Spleen (tissue), 11 donors: ENCODE measurements around the gene TRIM22. TPM values are rescaled to one million over a fixed set of nuclear protein-coding genes. Genes with fewer than 3 reads are reported as not detected.

Experiments used
- DNase-seq: peaks from one replicate; pipeline ENCODE4 v3.0.0-alpha.2; 2020
- H3K27ac ChIP-seq, 8 donors: fragments of 200-600 bp; sonication (generic) in 7 of 8; 1 replicate in 4 of 8; 2 replicates in 4 of 8; pipeline versions ENCODE4 v1.5.0 to v1.8.0; 2016 to 2021; ENCODE audit warnings: inconsistent platforms in 4 of 8, mild to moderate bottlenecking in 4 of 8, moderate library complexity in 1 of 8
- H3K27me3 ChIP-seq, 7 donors: fragments of 200-600 bp; sonication (generic) in 6 of 7; replicated peaks in 1 of 7; 1 replicate in 4 of 7; 2 replicates in 3 of 7; pipeline versions ENCODE4 v1.5.0 to v1.8.0; 2016 to 2021; ENCODE audit warnings: inconsistent platforms in 3 of 7, mild to moderate bottlenecking in 1 of 7
- H3K36me3 ChIP-seq, 6 donors: fragments of 200-600 bp; sonication (generic) in 5 of 6; 1 replicate in 4 of 6; 2 replicates in 2 of 6; pipeline versions ENCODE4 v1.5.0 to v1.8.0; 2016 to 2021; ENCODE audit warnings: inconsistent platforms in 2 of 6
- H3K4me1 ChIP-seq, 6 donors: fragments of 200-600 bp; sonication (generic) in 5 of 6; 1 replicate in 3 of 6; 2 replicates in 3 of 6; pipeline versions ENCODE4 v1.5.0 to v1.8.0; 2016 to 2021; ENCODE audit warnings: inconsistent platforms in 3 of 6
- H3K4me3 ChIP-seq, 8 donors: fragments of 200-600 bp; sonication (generic) in 7 of 8; 1 replicate in 4 of 8; 2 replicates in 4 of 8; pipeline versions ENCODE4 v1.5.0 to v1.8.0; 2016 to 2021; ENCODE audit warnings: inconsistent platforms in 4 of 8, mild to moderate bottlenecking in 4 of 8, moderate library complexity in 2 of 8
- H3K9me3 ChIP-seq, 8 donors: fragments of 200-600 bp; sonication (generic) in 7 of 8; 1 replicate in 4 of 8; 2 replicates in 4 of 8; pipeline versions ENCODE4 v1.5.0 to v1.8.0; 2016 to 2021; ENCODE audit warnings: inconsistent platforms in 4 of 8
- POLR2A ChIP-seq, 3 donors: fragments of 450-650 bp; IDR thresholded peaks; one replicate each; pipeline ENCODE4 v1.5.1; 2017; ENCODE audit warnings: antibody characterized with exemption in 3 of 3, mild to moderate bottlenecking in 1 of 3
- POLR2AphosphoS5 ChIP-seq, 3 donors: sonication (generic); formaldehyde crosslinking; IDR thresholded peaks; one replicate each; pipeline ENCODE4 v1.5.1; 2017; ENCODE audit warnings: antibody characterized with exemption in 3 of 3
- WGBS, 5 donors: extraction: QIAGEN DNeasy Blood & Tissue Kit in 3 of 5; methylation state at CpG; one replicate each; pipeline versions ENCODE4 v1.1.5 to v1.1.7; 2013 to 2018; 5-methylcytosine and 5-hydroxymethylcytosine counted together
- intact Hi-C: fragments of 100-400 bp; cut with DNase I; formaldehyde crosslinking; loops from one replicate; pipeline ENCODE4 v1.15.0; 2023; ENCODE audit warnings: low total_unique reads
- polyA plus RNA-seq, 3 donors: library from polyadenylated mRNA; stranded (reverse); fragments of 200-250 nt; gene quantifications; one replicate each; pipeline ENCODE4 v1.2.1, GENCODE V29; 2013
- total RNA-seq, 7 donors: library from RNA; depleted of rRNA in 3 of 7; stranded (reverse); fragments of >200 nt in 3 of 7; fragmentation: NEBNext Ultra II Directional in 4 of 7; extraction: Animal tissue kit (Norgen Biotek cat#: 25700) in 4 of 7; gene quantifications; one replicate each; pipeline versions ENCODE4 v1.1.0 to v1.2.1, GENCODE V29; 2016 to 2021
- TF ChIP-seq, protein P1 (sequence below), 11 experiments: fragments of 200-600 bp in 7 of 11; fragments of 450-650 bp in 4 of 11; sonication (generic) in 4 of 11; IDR thresholded peaks in 8 of 11; conservative IDR thresholded peaks in 3 of 11; 1 replicate in 7 of 11; 2 replicates in 4 of 11; pipeline versions ENCODE4 v1.4.0 to v1.8.0; 2016 to 2021; ENCODE audit warnings: antibody characterized with exemption in 11 of 11, inconsistent platforms in 4 of 11, mild to moderate bottlenecking in 1 of 11
- donor health status: healthy with polysubstance abuse.
- donor health status: DM: no; HTN: no; CAD: no; lungs with moderate emphysema.
- donor health status: DM: no; HTN: no; CAD: no.
- donor health status: Bipolar disorder and iron deficiency.
- donor health status: healthy.
- donor health status: DM: no; HTN: no; CAD: no.
- donor health status: DM: yes; HTN: yes; CAD: no.

TRIM22 gene
- total and polyA plus RNA-seq, 10 donors: 152 to 336 (median 253) TPM

DNA sequence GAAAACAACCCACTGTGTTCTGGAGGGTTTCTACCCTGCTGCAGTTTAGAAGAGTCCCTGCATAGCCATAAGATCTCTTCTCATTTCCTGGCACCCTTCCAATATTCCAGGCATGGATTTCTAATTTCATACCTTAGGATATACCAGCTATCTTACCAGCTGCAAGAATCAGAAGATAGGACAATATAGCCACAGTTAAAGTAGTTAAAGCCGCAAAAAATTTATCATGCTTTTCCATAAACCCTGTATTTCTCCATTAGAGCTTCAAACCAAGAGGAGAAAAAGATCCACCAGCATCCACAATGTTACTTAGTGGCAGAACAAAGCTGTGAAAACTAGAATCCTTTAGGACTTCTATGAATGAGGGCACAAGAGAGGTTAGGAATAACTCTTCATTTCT is 38.1 kb downstream of the TRIM22 start:
- H3K27me3 ChIP-seq: no peaks in the 10 kb centered on the region
- H3K9me3 ChIP-seq: no peaks in the 10 kb centered on the region
- no peak for DNase-seq
- no peak for TF ChIP-seq POLR2A (IDR thresholded peaks at IDR 0.05)
- TF ChIP-seq, protein P1, sequence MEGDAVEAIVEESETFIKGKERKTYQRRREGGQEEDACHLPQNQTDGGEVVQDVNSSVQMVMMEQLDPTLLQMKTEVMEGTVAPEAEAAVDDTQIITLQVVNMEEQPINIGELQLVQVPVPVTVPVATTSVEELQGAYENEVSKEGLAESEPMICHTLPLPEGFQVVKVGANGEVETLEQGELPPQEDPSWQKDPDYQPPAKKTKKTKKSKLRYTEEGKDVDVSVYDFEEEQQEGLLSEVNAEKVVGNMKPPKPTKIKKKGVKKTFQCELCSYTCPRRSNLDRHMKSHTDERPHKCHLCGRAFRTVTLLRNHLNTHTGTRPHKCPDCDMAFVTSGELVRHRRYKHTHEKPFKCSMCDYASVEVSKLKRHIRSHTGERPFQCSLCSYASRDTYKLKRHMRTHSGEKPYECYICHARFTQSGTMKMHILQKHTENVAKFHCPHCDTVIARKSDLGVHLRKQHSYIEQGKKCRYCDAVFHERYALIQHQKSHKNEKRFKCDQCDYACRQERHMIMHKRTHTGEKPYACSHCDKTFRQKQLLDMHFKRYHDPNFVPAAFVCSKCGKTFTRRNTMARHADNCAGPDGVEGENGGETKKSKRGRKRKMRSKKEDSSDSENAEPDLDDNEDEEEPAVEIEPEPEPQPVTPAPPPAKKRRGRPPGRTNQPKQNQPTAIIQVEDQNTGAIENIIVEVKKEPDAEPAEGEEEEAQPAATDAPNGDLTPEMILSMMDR (IDR thresholded peaks at IDR 0.05 in 8 of 11, conservative IDR thresholded peaks at IDR 0.05 in 3 of 11): no peak
- no peak overlapping the region for H3K4me3 ChIP-seq
- intact Hi-C loops: no loop called here
- H3K36me3 ChIP-seq: peaks cover 0 to 7% (median 0%) of the 10 kb centered on the region in 6 donors
- no peak overlapping the region for H3K27ac ChIP-seq
- 94 to 100% (median 96%) methylated on average over 1 of the region's 1 CpG for WGBS, 5 donors
- no peaks in the 10 kb centered on the region for H3K4me1 ChIP-seq

DNA sequence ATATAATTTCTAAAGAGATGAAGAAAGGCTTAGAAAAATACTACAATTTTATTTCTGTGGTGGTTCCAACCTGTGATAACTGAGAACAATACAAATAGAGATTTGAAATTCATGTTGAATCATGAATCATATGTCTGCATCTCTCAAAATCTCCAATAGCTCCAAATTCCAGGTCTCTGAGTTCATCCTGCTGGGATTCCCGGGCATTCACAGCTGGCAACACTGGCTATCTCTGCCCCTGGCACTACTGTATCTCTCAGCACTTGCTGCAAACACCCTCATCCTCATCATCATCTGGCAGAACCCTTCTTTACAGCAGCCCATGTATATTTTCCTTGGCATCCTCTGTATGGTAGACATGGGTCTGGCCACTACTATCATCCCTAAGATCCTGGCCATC is 46.8 kb downstream of the TRIM22 start, which contains the start of gene OR56B1:
TSS of gene OR56B1 (plus strand) at position 53 of the 400 bp plus-strand sequence. CDS start at position 122, 69 bp downstream.
- Histone ChIP-seq H3K27ac (no peak within 1 kb of the TSS), H3K4me3 (no peak within 1 kb of the TSS), H3K27me3 (no peaks in the 10 kb centered on the region), H3K36me3 (peaks cover 0 to 8% (median 0%) of the 10 kb centered on the region in 6 donors), H3K4me1 (no peaks in the 10 kb centered on the region), H3K9me3 (peaks cover 0 to 10% (median 3%) of the 10 kb centered on the region in 8 donors)
- intact Hi-C loops: no loop called here
- TF ChIP-seq, protein P1 (IDR thresholded peaks at IDR 0.05 in 8 of 11, conservative IDR thresholded peaks at IDR 0.05 in 3 of 11): no peak
- TF ChIP-seq POLR2AphosphoS5 (IDR thresholded peaks at IDR 0.05): no peak
- TF ChIP-seq POLR2A (IDR thresholded peaks at IDR 0.05): no peak
- no peak for DNase-seq
- 79 to 91% (median 86%) methylated on average over 1 of the region's 1 CpG for WGBS, 5 donors

DNA sequence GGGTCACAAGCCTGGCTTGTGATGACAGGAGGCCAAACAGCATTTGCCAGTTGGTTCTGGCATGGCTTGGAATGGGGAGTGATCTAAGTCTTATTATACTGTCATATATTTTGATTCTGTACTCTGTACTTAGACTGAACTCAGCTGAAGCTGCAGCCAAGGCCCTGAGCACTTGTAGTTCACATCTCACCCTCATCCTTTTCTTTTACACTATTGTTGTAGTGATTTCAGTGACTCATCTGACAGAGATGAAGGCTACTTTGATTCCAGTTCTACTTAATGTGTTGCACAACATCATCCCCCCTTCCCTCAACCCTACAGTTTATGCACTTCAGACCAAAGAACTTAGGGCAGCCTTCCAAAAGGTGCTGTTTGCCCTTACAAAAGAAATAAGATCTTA is 47.5 kb downstream of the TRIM22 start:
- no peaks in the 10 kb centered on the region for H3K27me3 ChIP-seq
- H3K4me3 ChIP-seq: no peak overlapping the region
- H3K4me1 ChIP-seq: no peaks in the 10 kb centered on the region
- peaks cover 0 to 8% (median 0%) of the 10 kb centered on the region in 6 donors for H3K36me3 ChIP-seq
- DNase-seq: no peak
- H3K27ac ChIP-seq: no peak overlapping the region
- H3K9me3 ChIP-seq: peaks cover 0 to 17% (median 10%) of the 10 kb centered on the region in 8 donors
- intact Hi-C loops: no loop called here
- TF ChIP-seq, protein P1 (IDR thresholded peaks at IDR 0.05 in 8 of 11, conservative IDR thresholded peaks at IDR 0.05 in 3 of 11): no peak
- TF ChIP-seq POLR2A (IDR thresholded peaks at IDR 0.05) (no peak), POLR2AphosphoS5 (IDR thresholded peaks at IDR 0.05) (no peak)

DNA sequence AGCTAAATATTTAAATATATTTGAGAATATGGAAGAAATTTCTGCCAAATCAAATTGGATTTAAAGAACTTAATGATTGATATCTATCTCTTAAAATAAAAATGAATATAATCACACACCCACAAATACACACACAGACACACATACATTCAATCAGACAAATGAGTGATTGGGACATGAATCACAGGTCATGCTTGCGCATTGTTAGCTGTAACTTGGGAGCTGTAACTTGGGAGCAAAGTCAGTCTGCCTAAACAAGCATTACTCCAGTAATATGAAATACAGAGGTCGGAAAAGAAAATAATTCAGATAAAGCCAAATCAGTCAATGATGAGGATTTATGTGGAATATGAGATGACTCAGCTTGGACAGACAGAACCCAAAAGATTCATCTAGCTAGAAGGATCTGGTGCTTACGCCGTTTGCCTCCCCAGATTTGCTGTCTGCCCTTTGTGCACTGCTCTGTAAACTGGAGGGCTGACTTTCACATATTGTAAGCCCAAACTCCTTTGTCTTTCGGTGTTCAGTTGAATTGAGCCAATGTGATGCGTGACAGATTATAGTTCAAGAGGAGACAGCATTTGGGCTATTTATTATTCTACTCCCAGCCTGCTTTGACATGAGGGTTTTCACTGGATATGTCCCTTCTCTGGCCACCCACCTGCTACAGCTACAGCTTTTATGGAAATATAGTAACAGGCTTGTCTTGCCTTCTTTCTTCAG is 48.2 kb downstream of the TRIM22 start:
- intact Hi-C loops: no loop called here
- 83 to 93% (median 88%) methylated on average over 6 of the region's 6 CpGs for WGBS, 5 donors
- H3K27me3 ChIP-seq: no peaks in the 10 kb centered on the region
- TF ChIP-seq POLR2A (IDR thresholded peaks at IDR 0.05) (no peak), POLR2AphosphoS5 (IDR thresholded peaks at IDR 0.05) (no peak)
- TF ChIP-seq, protein P1 (IDR thresholded peaks at IDR 0.05 in 8 of 11, conservative IDR thresholded peaks at IDR 0.05 in 3 of 11): no peak
- H3K4me3 ChIP-seq: no peak overlapping the region
- no peaks in the 10 kb centered on the region for H3K4me1 ChIP-seq
- H3K27ac ChIP-seq: no peak overlapping the region
- H3K36me3 ChIP-seq: peaks cover 0 to 8% (median 0%) of the 10 kb centered on the region in 6 donors
- peaks cover 0 to 24% (median 16%) of the 10 kb centered on the region in 8 donors for H3K9me3 ChIP-seq
- no peak for DNase-seq
